Measurements from ENCODE around the gene RHBDD2. TPM values are rescaled to one million over a fixed set of nuclear protein-coding genes. Genes with fewer than 3 reads are reported as not detected.
"Not testable (repeated sequence)": the region's sequence is repeated elsewhere in the genome, so short reads cannot be mapped to it uniquely, and the experiment has no call there.

Gene RHBDD2
- total and polyA plus RNA-seq, 3 donors from 2014 or later, result 106 to 161 (median 109) TPM

DNA sequence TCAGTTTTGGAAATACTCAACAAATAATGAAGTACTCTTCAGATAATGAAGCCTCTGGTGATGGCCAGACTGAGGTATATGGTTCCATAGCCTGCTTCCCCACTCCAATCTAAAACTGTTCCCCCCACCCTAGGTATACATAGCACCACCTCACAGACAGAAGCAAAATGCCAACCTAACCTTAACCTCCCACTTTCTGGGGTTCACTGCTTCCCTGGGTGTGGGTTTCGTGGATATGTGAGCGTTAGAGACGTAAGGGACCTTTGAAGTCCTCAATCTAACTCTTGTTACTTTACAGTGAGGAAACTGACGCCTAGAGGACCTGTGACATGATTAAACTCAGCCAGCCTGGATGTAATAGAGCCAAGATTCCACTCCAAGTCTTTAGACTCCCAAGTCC lies 1.4 kb downstream of the RHBDD2 start:
- Histone ChIP-seq H3K4me3 (no peak overlapping the region), H3K4me1 (peaks cover 6% of the 10 kb centered on the region), H3K36me3 (ENCODE audit: low read depth, missing control alignments) (no peaks in the 10 kb centered on the region), H3K27ac (peak overlapping the region in 1 of 2 donors; percentile 43), H3K27me3 (no peaks in the 10 kb centered on the region), H3K9me3 (no peaks in the 10 kb centered on the region)
- intact Hi-C loops (cut with DNase I; ENCODE audit: low total_unique reads), result no loop called here
- TF ChIP-seq POLR2A (IDR thresholded peaks at IDR 0.05) (no peak), CTCF (IDR thresholded peaks at IDR 0.05) (no peak)
- DNase-seq, result no peak
- WGBS, 2 donors, result 64 to 67% methylated on average over 4 of the region's 4 CpGs

GRCh38 chr7:75881436-75882095 lies 2.7 kb downstream of the RHBDD2 start:
- TF ChIP-seq CTCF (IDR thresholded peaks at IDR 0.05), result no peak
- TF ChIP-seq POLR2A (IDR thresholded peaks at IDR 0.05), result no peak
- intact Hi-C loops (cut with DNase I; ENCODE audit: low total_unique reads), result no loop called here
- Histone ChIP-seq H3K27me3 (no peaks in the 10 kb centered on the region), H3K4me1 (peaks cover 6% of the 10 kb centered on the region), H3K27ac (no peak overlapping the region), H3K36me3 (ENCODE audit: low read depth, missing control alignments) (no peaks in the 10 kb centered on the region), H3K9me3 (no peaks in the 10 kb centered on the region), H3K4me3 (no peak overlapping the region)
- WGBS, 2 donors, result 86 to 88% methylated on average over 23 of the region's 23 CpGs
- no peak for DNase-seq

DNA sequence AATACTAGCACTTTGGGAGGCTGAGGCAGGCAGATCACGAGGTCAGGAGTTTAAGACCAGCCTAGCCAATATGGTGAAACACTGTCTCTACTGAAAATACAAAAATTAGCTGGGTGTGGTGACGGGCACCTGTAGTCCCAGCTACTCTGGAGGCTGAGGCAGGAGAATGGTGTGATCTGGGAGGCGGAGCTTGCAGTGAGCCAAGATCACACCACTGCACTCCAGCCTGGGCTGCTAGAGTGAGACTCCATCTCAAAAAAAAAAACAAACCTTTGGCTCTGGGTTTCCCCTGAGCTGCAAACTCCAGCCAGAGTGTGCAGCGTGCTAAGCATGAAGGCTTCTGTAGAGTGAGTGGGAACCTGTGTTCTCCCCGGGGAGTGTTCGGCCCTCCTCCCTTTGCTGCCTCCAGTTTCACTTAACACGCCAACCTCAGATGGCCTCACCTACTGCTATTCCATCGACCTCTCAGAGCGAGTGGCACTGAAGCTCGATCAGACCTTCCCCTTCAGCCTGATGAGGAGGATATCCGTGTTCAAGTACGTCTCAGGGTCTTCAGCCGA lies 4.5 kb downstream of the RHBDD2 start:
- H3K36me3 ChIP-seq (ENCODE audit: low read depth, missing control alignments); H3K9me3 ChIP-seq; H3K4me1 ChIP-seq; intact Hi-C loops (cut with DNase I; ENCODE audit: low total_unique reads); H3K27me3 ChIP-seq; H3K4me3 ChIP-seq; DNase-seq: not testable (repeated sequence)
- 72 to 85% methylated on average over 13 of the region's 13 CpGs for WGBS, 2 donors
- peak overlapping the region in 1 of 2 donors; percentile 34 for H3K27ac ChIP-seq

DNA sequence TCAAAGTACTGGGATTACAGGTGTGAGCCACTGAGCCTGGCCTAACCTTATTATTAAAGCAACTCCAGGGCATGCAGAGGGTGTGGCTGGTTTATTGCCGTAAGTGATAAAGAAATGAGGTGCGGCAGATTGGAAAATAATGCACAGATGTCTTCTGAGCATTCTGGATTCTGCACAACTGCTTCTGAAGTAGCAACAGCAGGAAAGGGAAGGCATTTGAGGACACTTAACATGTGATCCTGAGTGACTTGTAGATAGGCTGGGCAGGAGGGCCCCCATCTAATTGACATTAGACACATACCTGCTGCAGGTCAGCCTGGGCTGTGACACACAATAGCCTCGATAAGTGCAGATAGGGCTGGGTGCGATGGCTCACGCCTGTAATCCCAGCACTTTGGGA lies 5.6 kb downstream of the RHBDD2 start:
- H3K27me3 ChIP-seq, result no peaks in the 10 kb centered on the region
- H3K9me3 ChIP-seq, result no peaks in the 10 kb centered on the region
- WGBS, 2 donors, result 82 to 84% methylated on average over 5 of the region's 5 CpGs
- intact Hi-C loops (cut with DNase I; ENCODE audit: low total_unique reads), result no loop called here
- no peak for DNase-seq
- peak overlapping the region in 1 of 2 donors; percentile 36 for H3K27ac ChIP-seq
- H3K4me3 ChIP-seq, result no peak overlapping the region
- H3K4me1 ChIP-seq, result peaks cover 12% of the 10 kb centered on the region
- no peaks in the 10 kb centered on the region for H3K36me3 ChIP-seq (ENCODE audit: low read depth, missing control alignments)
- TF ChIP-seq CTCF (IDR thresholded peaks at IDR 0.05), result no peak
- TF ChIP-seq POLR2A (IDR thresholded peaks at IDR 0.05), result no peak

- no peaks in the 10 kb centered on the region for H3K36me3 ChIP-seq (ENCODE audit: low read depth, missing control alignments)
- no peaks in the 10 kb centered on the region for H3K9me3 ChIP-seq
- H3K27ac ChIP-seq, result peak overlapping the region in 1 of 2 donors; percentile 36
- peak; percentile 48 for DNase-seq
- H3K4me3 ChIP-seq, result no peak overlapping the region
- H3K4me1 ChIP-seq, result peaks cover 15% of the 10 kb centered on the region
- intact Hi-C loops (cut with DNase I; ENCODE audit: low total_unique reads), result no loop called here
- 68 to 72% methylated on average over 3 of the region's 3 CpGs for WGBS, 2 donors
- no peaks in the 10 kb centered on the region for H3K27me3 ChIP-seq
- TF ChIP-seq POLR2A (IDR thresholded peaks at IDR 0.05), result no peak
- no peak for TF ChIP-seq CTCF (IDR thresholded peaks at IDR 0.05)
These were observed 6.2 kb downstream of the RHBDD2 start for GRCh38 chr7:75885036-75885435.
